NCI-H524 (cell line): Measurements from ENCODE around the gene MEF2A.

Experiments
- DNase-seq, 2 experiments: peaks; one replicate each; lab custom pipeline; 2025; lab: John Stamatoyannopoulos, UW

Gene MEF2A

GRCh38 chr15:99606646-99607045 lies 40.9 kb downstream of the MEF2A start:
- no peak for DNase-seq

DNA sequence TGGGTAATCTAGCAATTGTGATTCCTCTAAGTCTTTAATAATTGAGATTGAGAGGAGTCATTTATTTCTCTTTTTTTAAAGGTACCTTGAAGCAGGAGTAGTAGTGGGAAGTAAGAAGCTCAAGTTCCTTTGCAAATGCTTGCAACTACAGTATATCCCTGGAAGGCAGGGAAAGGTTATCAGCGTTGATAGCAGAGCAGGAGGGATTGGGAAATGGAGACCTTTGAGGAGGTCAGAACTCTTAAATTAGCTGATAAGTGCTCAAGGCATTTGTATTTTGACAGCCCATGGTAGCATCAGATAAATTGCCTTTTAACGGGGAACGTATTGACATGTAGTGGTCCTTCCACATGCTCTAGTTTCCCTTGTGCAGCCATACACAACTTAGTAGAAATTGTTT lies 47.7 kb downstream of the MEF2A start:
- DNase-seq: no peak

DNA sequence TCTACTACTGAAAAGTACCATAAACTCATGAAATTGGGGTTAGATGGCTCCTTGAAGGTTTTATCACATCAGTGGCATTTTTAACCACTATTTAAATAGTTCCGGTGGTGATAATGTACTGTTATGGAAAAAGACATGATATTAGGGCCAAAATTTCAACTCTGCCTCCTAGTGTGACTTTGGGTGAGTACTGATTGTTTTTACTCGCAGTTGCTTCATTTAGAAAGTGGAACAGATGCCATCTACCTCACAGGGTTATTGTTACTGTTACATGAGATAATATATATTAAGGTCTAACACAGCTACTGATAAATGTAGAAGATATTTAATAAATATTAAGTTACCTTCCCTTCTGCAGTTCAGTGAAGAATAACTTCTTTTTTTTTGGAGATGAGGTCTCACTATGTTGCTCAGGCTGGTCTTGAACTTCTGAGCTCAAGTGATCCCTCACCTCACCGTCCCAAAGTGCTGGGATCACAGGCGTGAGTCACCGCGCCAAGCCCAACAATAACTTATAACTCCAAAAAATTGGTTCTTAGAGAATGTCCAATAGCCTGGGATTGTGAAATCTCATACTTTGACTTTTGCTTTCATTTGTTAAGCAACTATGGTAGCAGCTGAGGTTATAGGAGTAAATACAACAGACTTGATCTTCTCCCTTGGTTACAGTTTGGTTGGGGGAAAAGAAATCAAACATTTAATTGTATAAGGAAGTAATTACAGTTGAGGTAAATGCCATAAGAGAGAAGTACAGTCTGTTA lies 48.3 kb downstream of the MEF2A start:
- DNase-seq: no peak

- no peak for DNase-seq
Measured at GRCh38 chr15:99614749-99615288, 49.0 kb downstream of the MEF2A start.

GRCh38 chr15:99615460-99615859 lies 49.7 kb downstream of the MEF2A start:
- no peak for DNase-seq

- DNase-seq: no peak
Measured at GRCh38 chr15:99616129-99616528, 50.3 kb downstream of the MEF2A start.

DNA sequence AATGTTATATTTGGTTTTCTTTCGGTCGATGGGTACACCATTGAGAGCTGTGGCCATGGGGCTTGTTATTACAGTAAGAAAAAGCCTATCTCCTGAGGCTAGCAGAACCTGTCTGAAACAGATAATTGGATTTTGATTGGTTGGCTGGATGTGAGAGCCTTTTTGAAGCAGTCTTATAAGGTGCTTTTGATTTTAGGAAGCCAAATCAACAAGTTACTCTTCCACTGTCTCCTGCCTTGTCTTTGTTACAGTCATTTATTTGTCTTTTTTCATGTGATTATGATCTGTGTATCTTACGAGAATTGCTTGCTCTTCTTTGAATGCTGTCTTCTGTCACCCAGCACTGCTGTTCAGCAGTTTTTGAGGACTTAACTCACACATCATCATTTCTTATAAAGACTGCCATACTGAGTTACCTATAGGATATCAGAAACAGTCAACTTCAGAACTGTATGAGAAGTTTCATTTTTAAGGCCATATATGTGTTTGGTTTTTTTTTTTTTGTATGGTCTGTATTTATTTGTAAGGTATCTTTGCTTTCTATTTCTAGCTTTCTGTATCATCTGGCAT lies 51.1 kb downstream of the MEF2A start:
- no peak for DNase-seq

GRCh38 chr15:99618941-99619411 lies 53.2 kb downstream of the MEF2A start:
- DNase-seq: no peak

DNA sequence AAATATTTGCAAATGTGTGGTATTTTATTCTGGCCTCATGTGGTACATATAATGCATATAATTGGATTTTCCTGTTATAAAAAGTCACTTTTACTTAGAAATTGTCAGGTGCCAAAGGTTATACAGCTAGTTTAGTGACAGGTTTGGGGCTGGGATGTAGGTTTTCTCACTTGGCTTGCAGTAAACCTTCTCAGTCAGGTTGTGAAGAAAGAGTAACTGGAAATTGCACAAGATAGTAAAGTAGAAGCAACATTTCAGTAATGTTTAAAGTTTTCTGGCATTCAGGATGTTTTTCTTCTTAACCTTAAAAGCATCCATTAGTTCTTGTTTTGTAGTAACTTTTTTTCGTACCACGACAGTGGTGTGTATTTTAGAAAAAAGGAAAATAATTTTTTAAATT lies 53.9 kb downstream of the MEF2A start:
- DNase-seq: no peak

DNA sequence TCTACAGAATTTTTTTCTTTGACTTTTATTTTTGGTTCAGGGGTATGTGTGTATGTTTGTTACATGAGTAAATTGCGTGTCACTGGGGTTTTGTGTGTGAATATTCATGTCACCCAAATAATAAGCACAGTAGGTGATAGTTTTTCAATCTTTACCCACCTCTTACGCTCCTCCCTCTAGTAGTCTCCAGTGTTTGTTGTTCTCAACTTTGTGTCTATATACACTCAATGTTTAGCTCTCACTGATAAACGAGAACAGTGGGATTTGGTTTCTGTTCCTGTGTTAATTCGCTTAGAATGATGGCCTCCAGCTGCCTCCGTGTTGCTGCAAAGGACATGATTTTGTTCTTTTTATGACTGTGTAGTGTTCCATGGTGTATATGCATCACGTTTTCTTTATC lies 54.4 kb downstream of the MEF2A start:
- DNase-seq: no peak

DNA sequence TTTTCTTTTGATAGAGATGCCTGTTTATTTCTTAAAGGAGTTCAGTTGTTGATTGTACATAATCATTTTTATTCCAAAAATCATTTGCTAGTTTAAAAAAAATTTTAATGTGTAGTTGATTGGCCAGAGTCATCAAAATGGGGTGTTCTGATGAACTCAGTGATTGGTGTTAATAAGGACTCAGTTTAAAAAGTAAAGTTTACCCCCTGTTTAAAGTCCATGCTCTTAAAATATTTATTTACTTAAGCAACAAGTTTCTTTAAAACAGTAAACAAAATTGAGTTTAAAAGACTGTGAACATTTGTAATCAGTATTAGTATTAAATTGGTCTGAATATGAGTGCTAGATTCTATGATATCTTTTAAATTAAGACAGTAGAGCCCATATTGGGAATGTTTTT lies 56.0 kb downstream of the MEF2A start:
- DNase-seq: no peak

DNA sequence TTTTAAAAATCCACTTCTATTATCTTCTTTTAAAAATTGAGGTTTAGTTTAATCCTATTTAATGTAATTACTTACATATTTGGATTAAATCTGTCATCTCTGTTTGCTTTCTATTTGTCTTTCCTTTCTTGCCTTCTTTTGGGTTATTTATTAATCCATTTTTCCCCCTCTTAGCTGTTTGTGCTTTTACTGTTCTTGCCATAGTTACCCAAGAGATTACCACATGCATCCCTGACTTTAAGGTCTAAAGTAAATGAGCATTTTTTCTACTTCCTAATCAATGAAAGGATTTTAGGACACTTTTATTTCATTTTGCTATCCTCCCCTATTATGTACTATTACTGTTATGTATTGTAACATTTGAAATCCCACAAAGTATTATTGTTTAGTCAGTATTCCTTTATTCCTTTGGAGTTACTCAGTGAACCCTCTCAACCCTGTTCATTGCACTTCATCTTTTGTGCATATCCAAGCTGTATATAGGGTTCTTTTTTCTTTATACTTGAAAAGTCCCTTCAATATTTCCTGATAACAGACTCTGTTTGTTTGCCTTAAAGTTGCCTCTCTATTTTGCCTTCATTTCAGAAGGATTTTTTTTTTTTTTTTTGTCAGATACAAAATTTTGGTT lies 62.7 kb downstream of the MEF2A start:
- DNase-seq: no peak

DNA sequence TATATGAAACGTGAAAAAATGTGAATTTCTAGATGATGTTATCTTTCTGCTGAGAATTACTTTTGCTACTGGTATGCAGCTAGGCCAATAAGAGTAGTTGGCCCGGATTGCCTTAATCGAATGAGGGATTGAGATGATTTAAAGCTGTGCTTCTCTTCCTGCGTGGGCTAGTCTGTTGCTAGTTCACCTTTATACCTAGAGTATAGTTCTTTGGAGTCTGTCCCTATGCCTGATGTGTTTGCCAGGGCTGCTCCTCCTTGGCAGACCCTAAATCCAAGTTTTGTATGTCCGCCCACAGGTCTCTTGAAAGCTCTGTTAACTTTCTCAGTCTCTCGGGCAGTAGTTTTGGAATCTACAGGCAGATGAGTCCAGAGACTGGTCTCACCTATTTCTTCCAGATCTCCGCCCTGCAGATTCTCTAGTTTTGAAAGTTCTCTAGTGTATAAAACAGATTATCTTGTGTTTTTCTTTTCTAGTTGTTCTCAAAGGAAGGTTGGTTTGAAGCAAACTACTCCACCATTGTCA lies 64.9 kb downstream of the MEF2A start:
- no peak for DNase-seq

- DNase-seq: no peak
Measured at GRCh38 chr15:99631255-99631654, 65.5 kb downstream of the MEF2A start.

- DNase-seq: no peak
Measured at GRCh38 chr15:99632521-99632920, 66.7 kb downstream of the MEF2A start.

GRCh38 chr15:99633655-99634054 lies 67.9 kb downstream of the MEF2A start:
- DNase-seq: no peak

GRCh38 chr15:99634576-99634975 lies 68.8 kb downstream of the MEF2A start:
- DNase-seq: no peak

- DNase-seq: no peak
Measured at GRCh38 chr15:99635145-99635544, 69.4 kb downstream of the MEF2A start.

GRCh38 chr15:99635794-99636193 lies 70.0 kb downstream of the MEF2A start:
- no peak for DNase-seq

DNA sequence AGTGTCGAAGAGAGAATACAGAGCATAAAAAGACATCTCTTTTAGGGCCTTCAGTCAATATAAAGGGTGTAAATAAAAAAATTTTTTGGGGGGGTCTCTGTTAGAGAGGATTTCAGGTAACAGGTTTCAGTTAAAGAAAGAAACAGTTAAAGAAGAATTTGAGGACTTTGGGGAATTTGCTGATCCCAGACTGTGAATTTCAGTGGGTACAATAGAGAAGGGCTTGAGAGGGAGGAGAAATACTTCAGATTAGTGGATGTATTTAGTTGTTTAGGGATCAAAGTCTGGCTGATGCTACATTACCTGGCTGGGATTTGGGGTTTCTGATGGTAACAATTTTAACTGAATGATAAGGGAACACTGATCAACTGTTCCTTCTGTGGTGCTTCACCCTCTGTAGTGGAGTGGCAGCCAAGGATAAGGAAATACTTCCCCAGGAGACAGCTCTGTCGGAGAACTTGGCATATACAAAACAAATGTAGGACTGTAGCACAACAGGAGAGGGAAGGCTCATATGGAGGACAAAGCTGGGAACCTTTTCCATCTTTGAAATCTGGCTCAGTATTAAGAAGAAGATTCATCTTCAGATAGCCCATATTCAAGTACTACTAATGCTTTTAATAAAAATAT lies 79.2 kb downstream of the MEF2A start:
- no peak for DNase-seq

- DNase-seq: no peak
Measured at GRCh38 chr15:99645543-99645935, 79.8 kb downstream of the MEF2A start.

GRCh38 chr15:99645951-99646350 lies 80.2 kb downstream of the MEF2A start:
- no peak for DNase-seq
